22Rv1 (cell line): Measurements from ENCODE around the gene RAB22A.

Source experiments
- ZFX ChIP-seq: fragments of 450-650 bp; IDR thresholded peaks from 2 replicates; pipeline ENCODE4 v1.6.1; 2017; ENCODE audit warnings: antibody characterized with exemption, borderline replicate concordance
- TF ChIP-seq, protein P1 (sequence below): fragments of 450-650 bp; IDR thresholded peaks from 2 replicates; pipeline ENCODE4 v1.5.1; 2017; ENCODE audit warnings: mild to moderate bottlenecking

DNA sequence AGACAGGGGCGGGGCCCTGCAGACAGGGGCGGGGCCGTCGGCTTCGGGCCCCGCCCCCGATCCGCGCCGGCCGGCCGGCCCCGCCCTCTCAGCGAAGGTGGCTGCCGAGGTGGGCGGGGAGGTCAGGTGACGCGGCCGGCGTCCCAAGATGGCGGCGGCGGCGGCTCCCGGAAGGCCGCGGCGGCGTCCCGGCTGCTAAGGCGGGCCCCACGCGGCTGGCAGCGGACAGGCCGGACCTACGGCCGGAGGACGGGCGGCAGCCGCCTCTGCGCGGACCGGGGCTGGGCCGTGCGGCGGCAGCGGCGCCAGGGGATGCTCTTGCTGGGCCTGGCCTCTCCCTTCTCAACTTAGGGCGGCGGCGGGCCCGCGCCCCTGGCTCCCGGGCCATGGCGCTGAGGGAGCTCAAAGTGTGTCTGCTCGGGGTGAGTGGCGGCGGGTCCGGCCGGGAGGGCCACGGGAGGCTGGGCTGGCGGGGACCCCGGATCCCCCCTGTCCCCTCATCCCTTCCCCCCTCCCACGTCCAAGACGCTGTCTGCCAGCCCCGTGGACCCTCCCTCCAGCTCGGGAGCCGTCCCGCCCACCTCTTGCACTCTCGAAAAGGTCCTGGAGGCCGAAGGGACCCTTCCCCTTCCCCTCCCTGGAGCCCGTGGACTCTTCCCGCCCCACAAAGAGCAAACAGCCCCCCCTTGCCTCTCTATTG lies at the start of gene RAB22A:
- TF ChIP-seq, protein P1, sequence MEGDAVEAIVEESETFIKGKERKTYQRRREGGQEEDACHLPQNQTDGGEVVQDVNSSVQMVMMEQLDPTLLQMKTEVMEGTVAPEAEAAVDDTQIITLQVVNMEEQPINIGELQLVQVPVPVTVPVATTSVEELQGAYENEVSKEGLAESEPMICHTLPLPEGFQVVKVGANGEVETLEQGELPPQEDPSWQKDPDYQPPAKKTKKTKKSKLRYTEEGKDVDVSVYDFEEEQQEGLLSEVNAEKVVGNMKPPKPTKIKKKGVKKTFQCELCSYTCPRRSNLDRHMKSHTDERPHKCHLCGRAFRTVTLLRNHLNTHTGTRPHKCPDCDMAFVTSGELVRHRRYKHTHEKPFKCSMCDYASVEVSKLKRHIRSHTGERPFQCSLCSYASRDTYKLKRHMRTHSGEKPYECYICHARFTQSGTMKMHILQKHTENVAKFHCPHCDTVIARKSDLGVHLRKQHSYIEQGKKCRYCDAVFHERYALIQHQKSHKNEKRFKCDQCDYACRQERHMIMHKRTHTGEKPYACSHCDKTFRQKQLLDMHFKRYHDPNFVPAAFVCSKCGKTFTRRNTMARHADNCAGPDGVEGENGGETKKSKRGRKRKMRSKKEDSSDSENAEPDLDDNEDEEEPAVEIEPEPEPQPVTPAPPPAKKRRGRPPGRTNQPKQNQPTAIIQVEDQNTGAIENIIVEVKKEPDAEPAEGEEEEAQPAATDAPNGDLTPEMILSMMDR = no peak
- TF ChIP-seq ZFX = no peak
